ENCODE measurements around the gene SLC16A10. TPM values are rescaled to one million over a fixed set of nuclear protein-coding genes. Genes with fewer than 3 reads are reported as not detected.
"Not testable (repeated sequence)": the region's sequence is repeated elsewhere in the genome, so short reads cannot be mapped to it uniquely, and the experiment has no call there.

SLC16A10 gene
- polyA plus RNA-seq, 1 experiment: not detected

DNA sequence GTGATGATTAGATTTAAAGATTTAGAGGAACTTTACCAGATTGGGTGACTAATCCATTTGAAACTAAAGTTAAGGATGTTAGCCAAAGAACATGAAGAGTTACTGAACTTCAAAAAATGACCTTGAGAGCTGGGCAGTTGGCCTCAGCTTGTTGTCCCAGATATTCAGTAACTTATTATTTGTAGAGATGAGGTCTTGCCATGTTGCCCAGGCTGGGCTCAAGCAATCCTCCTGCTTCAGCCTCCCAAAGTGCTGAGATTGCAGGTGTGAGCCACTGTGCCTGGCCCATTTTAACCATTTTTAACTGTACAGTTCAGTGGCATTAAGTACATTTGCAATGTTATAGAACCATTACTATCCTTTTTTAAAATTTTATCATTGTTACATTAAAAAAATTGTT, 161.5 kb downstream of the SLC16A10 start:
- no peak for DNase-seq (ENCODE audit: low read depth)
- Histone ChIP-seq H3K36me3 (ENCODE audit: control insufficient read depth, insufficient read depth, low read length) (no peaks in the 10 kb centered on the region), H3K27me3 (ENCODE audit: control insufficient read depth, insufficient read depth, low read length) (no peaks in the 10 kb centered on the region), H3K4me3 (ENCODE audit: low read depth, low read length) (no peak overlapping the region)
- TF ChIP-seq CTCF (IDR thresholded peaks at IDR 0.05; ENCODE audit: insufficient read depth, low read depth, low read length): no peak
- ChIA-PET CTCF (interaction anchor here (0.9 to 1.6 kb wide), 2 partner anchors 9 to 10 kb away, joined by 3 to 10 read pairs; a partner anchor contains a TSS), POLR2A (no interaction called here)

DNA sequence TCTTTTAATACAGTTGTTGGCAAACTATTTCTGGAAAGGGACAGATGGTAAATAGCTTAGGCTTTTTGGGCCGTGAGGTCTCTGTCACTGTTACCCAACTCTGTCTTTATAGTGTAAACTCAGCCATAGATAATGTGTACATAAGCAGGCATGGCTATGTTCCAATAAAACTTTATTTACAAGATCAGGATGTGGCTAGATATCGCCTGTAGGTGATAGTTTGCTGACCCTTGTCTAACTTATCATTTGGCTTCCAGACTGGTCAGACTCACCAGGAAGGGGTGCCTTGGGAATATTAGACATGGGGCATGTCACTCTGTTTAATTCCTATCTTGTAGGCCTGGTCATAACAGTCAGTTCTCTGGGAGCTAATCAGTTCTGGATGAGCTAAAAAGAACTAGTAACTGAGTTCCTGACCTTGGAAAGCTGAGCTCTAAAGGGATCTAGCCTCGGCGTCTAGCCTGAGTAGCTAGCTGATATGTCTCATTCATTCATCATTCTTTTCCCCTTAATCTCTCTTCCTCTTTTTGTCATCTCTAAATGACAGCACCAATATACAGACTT, 163.6 kb downstream of the SLC16A10 start:
- ChIA-PET CTCF (interaction anchor here (1.7 kb wide), 1 partner anchor 8 kb away, joined by 9 read pairs; a partner anchor contains a TSS), POLR2A (no interaction called here)
- H3K27me3 ChIP-seq (ENCODE audit: control insufficient read depth, insufficient read depth, low read length): no peaks in the 10 kb centered on the region
- no peaks in the 10 kb centered on the region for H3K36me3 ChIP-seq (ENCODE audit: control insufficient read depth, insufficient read depth, low read length)
- no peak overlapping the region for H3K4me3 ChIP-seq (ENCODE audit: low read depth, low read length)
- no peak for DNase-seq (ENCODE audit: low read depth)
- TF ChIP-seq CTCF (IDR thresholded peaks at IDR 0.05; ENCODE audit: insufficient read depth, low read depth, low read length): no peak

- CTCF ChIA-PET: no interaction called here
- no peak for TF ChIP-seq CTCF (IDR thresholded peaks at IDR 0.05; ENCODE audit: insufficient read depth, low read depth, low read length)
- peaks cover 2% of the 10 kb centered on the region; the same call in 1 of the 2 replicates for H3K27me3 ChIP-seq (ENCODE audit: control insufficient read depth, insufficient read depth, low read length)
- POLR2A ChIA-PET: no interaction called here
- no peaks in the 10 kb centered on the region for H3K36me3 ChIP-seq (ENCODE audit: control insufficient read depth, insufficient read depth, low read length)
- no peak overlapping the region for H3K4me3 ChIP-seq (ENCODE audit: low read depth, low read length)
- DNase-seq (ENCODE audit: low read depth): no peak
These were observed 165.4 kb downstream of the SLC16A10 start for GRCh38 chr6:111252726-111253125.

GRCh38 chr6:111254004-111254778, 166.9 kb downstream of the SLC16A10 start:
- Histone ChIP-seq H3K36me3 (ENCODE audit: control insufficient read depth, insufficient read depth, low read length) (no peaks in the 10 kb centered on the region), H3K4me3 (ENCODE audit: low read depth, low read length) (no peak overlapping the region), H3K27me3 (ENCODE audit: control insufficient read depth, insufficient read depth, low read length) (peaks cover 2% of the 10 kb centered on the region; the same call in 1 of the 2 replicates)
- DNase-seq (ENCODE audit: low read depth): no peak
- ChIA-PET POLR2A (no interaction called here), CTCF (no interaction called here)
- no peak for TF ChIP-seq CTCF (IDR thresholded peaks at IDR 0.05; ENCODE audit: insufficient read depth, low read depth, low read length)

- no peak for DNase-seq (ENCODE audit: low read depth)
- no peak for TF ChIP-seq CTCF (IDR thresholded peaks at IDR 0.05; ENCODE audit: insufficient read depth, low read depth, low read length)
- H3K4me3 ChIP-seq (ENCODE audit: low read depth, low read length): no peak overlapping the region
- CTCF ChIA-PET: no interaction called here
- peaks cover 2% of the 10 kb centered on the region; the same call in 1 of the 2 replicates for H3K27me3 ChIP-seq (ENCODE audit: control insufficient read depth, insufficient read depth, low read length)
- H3K36me3 ChIP-seq (ENCODE audit: control insufficient read depth, insufficient read depth, low read length): no peaks in the 10 kb centered on the region
- POLR2A ChIA-PET: no interaction called here
These were observed 167.5 kb downstream of the SLC16A10 start for GRCh38 chr6:111254779-111255166.

DNA sequence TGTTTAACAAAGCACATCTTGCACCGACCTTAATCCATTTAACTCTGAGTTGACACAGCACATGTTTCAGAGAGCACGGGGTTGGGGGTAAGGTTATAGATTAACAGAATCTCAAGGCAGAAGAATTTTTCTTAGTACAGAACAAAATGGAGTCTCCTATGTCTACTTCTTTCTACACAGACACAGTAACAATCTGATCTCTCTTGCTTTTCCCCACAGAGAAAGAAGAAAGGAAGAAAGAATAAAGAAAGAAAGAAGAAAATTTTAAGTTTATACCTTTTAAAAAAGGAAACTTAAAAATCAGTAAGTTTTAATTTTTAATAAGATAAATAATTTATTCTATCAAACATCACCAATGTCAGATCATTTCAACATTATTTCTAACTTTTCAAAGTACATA, 168.5 kb downstream of the SLC16A10 start:
- POLR2A ChIA-PET; DNase-seq (ENCODE audit: low read depth): not testable (repeated sequence)
- CTCF ChIA-PET: interaction anchor here (0.6 kb wide), 1 partner anchor 43 kb away, joined by 5 read pairs; no protein-coding TSS in a partner anchor

More for the DNA sequence above, 168.5 kb downstream of the SLC16A10 start:
- H3K27me3 ChIP-seq (ENCODE audit: control insufficient read depth, insufficient read depth, low read length); H3K36me3 ChIP-seq (ENCODE audit: control insufficient read depth, insufficient read depth, low read length); H3K4me3 ChIP-seq (ENCODE audit: low read depth, low read length): not testable (repeated sequence)

Data from BJ (cell line).